Activated CD4-positive, alpha-beta memory T cell treated with anti-CD3 and anti-CD28 coated beads for 36 hours (primary cell): ENCODE results near the gene IMMP2L. TPM values are rescaled to one million over a fixed set of nuclear protein-coding genes. Genes with fewer than 3 reads are reported as not detected.

Source experiments
- CTCF ChIA-PET: fragments of 350-600 bp; sonication (Branson Sonifier 250); formaldehyde crosslinking; loops from one replicate; lab custom pipeline; 2021; ENCODE audit warnings: antibody characterized with exemption, inconsistent platforms; lab: Charles Lee
- POLR2A ChIA-PET: fragments of 350-600 bp; sonication (Branson Sonifier 250); formaldehyde crosslinking; loops from one replicate; lab custom pipeline; 2021; ENCODE audit warnings: antibody characterized with exemption; lab: Charles Lee
- DNase-seq: peaks from one replicate; pipeline ENCODE4 v3.0.0-alpha.2; 2020
- H3K27ac Mint-ChIP-seq: one replicate; pipeline ENCODE4 v1.8.0; 2021; ENCODE audit warnings: mixed read lengths
- H3K27me3 Mint-ChIP-seq: one replicate; pipeline ENCODE4 v1.8.0; 2021; ENCODE audit warnings: mixed read lengths
- H3K36me3 Mint-ChIP-seq: one replicate; pipeline ENCODE4 v1.8.0; 2021; ENCODE audit warnings: mixed read lengths
- H3K4me1 Mint-ChIP-seq: one replicate; pipeline ENCODE4 v1.8.0; 2021; ENCODE audit warnings: low read depth, mixed read lengths
- H3K4me3 Mint-ChIP-seq: one replicate; pipeline ENCODE4 v1.8.0; 2021; ENCODE audit warnings: mild to moderate bottlenecking, mixed read lengths
- H3K9me3 Mint-ChIP-seq: one replicate; pipeline ENCODE4 v1.8.0; 2021; ENCODE audit warnings: mixed read lengths
- intact Hi-C: fragments of 100-400 bp; cut with micrococcal nuclease; formaldehyde crosslinking; loops from one replicate; pipeline ENCODE4 v1.15.1; 2023
- total RNA-seq, 2 experiments: library from RNA; stranded (reverse); gene quantifications; one replicate each; pipeline ENCODE4 v1.2.3, GENCODE V29; 2021

Gene IMMP2L
- total RNA-seq, 2 experiments from 2014 or later = 14.4 to 20.5 TPM

- Mint-ChIP-seq H3K4me3 (no peak overlapping the region), H3K27ac (no peak overlapping the region), H3K36me3 (no peaks in the 10 kb centered on the region), H3K9me3 (peaks cover 5% of the 10 kb centered on the region), H3K4me1 (no peaks in the 10 kb centered on the region), H3K27me3 (peaks cover under 1% of the 10 kb centered on the region)
- ChIA-PET POLR2A (no interaction called here), CTCF (no interaction called here)
- intact Hi-C loops = no loop called here
- no peak for DNase-seq
Observed at GRCh38 chr7:110633313-110633712, 929.0 kb downstream of the IMMP2L start.

DNA sequence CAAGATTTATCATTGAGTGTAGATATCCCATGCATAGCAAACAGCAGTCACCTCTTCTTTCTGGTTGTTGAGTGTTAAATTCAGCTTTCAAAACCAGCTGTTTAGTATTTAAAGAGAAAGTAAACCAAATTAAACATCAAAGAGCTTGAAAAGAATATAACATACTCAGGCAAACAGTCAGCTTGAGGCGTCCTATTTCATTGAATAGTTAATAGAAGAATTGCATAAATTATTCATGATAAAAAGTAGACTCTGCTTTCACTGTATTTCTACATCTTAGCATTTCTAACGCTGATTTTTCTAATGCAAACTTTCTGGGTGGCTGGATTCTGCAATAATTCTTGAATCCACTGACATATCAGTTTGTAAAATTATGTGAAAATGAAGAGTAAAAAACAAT lies 935.9 kb downstream of the IMMP2L start:
- Mint-ChIP-seq H3K9me3 (no peaks in the 10 kb centered on the region), H3K36me3 (no peaks in the 10 kb centered on the region), H3K27ac (no peak overlapping the region), H3K27me3 (no peaks in the 10 kb centered on the region), H3K4me3 (no peak overlapping the region), H3K4me1 (no peaks in the 10 kb centered on the region)
- intact Hi-C loops = no loop called here
- no peak for DNase-seq
- ChIA-PET POLR2A (no interaction called here), CTCF (no interaction called here)

GRCh38 chr7:110625294-110625693 lies 937.0 kb downstream of the IMMP2L start:
- no peak for DNase-seq
- Mint-ChIP-seq H3K27me3 (no peaks in the 10 kb centered on the region), H3K4me3 (no peak overlapping the region), H3K36me3 (no peaks in the 10 kb centered on the region), H3K27ac (no peak overlapping the region), H3K9me3 (no peaks in the 10 kb centered on the region), H3K4me1 (no peaks in the 10 kb centered on the region)
- CTCF ChIA-PET = no interaction called here
- intact Hi-C loops = no loop called here
- POLR2A ChIA-PET = no interaction called here

- Mint-ChIP-seq H3K4me3 (no peak overlapping the region), H3K36me3 (no peaks in the 10 kb centered on the region), H3K9me3 (no peaks in the 10 kb centered on the region), H3K27me3 (no peaks in the 10 kb centered on the region), H3K4me1 (no peaks in the 10 kb centered on the region), H3K27ac (no peak overlapping the region)
- CTCF ChIA-PET = no interaction called here
- intact Hi-C loops = no loop called here
- POLR2A ChIA-PET = no interaction called here
- DNase-seq = no peak
Observed at GRCh38 chr7:110623436-110623835, 938.9 kb downstream of the IMMP2L start.

DNA sequence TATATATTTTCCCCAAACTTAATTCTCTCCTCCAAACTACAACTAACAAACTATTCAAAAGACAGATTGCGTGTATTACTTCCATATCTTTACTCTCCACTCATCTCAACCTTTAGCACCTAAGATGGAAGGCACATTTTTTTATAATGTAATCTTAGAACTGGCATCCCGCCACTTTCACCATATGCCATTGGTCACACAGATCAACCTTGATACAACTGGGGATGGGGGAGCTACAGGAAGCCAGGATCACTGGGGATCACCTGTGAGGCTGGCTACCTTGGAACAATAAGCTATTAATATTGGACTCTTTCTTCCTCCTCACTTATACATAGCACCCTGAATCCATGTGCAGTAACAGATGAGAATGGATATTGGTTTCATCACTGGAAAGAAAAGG lies 941.0 kb downstream of the IMMP2L start:
- H3K36me3 Mint-ChIP-seq = no peaks in the 10 kb centered on the region
- no peaks in the 10 kb centered on the region for H3K4me1 Mint-ChIP-seq
- intact Hi-C loops = no loop called here
- H3K9me3 Mint-ChIP-seq = no peaks in the 10 kb centered on the region
- no peak for DNase-seq
- POLR2A ChIA-PET = no interaction called here
- CTCF ChIA-PET = no interaction called here
- H3K27me3 Mint-ChIP-seq = no peaks in the 10 kb centered on the region
- no peak overlapping the region for H3K27ac Mint-ChIP-seq
- no peak overlapping the region for H3K4me3 Mint-ChIP-seq

GRCh38 chr7:110620110-110620735 lies 942.1 kb downstream of the IMMP2L start:
- H3K4me3 Mint-ChIP-seq = no peak overlapping the region
- no peaks in the 10 kb centered on the region for H3K27me3 Mint-ChIP-seq
- no peak for DNase-seq
- H3K4me1 Mint-ChIP-seq = no peaks in the 10 kb centered on the region
- H3K36me3 Mint-ChIP-seq = no peaks in the 10 kb centered on the region
- H3K9me3 Mint-ChIP-seq = no peaks in the 10 kb centered on the region
- intact Hi-C loops = no loop called here
- no peak overlapping the region for H3K27ac Mint-ChIP-seq
- POLR2A ChIA-PET = no interaction called here
- CTCF ChIA-PET = no interaction called here
